ENCODE results near the gene FMO3.

The FMO3 gene

GRCh38 chr1:171122299-171122698 lies 31.6 kb downstream of the FMO3 start:
- no peak overlapping the region for H3K27ac ChIP-seq (ENCODE audit: low read depth, low read length)
- no peak overlapping the region for H3K4me3 ChIP-seq (ENCODE audit: low read depth, low read length)
- H3K9me3 ChIP-seq (ENCODE audit: insufficient read depth, low read depth, low read length): no peaks in the 10 kb centered on the region
- H2BK120ac ChIP-seq (ENCODE audit: insufficient read depth, low read length, poor library complexity): no peak overlapping the region
- H3K4me2 ChIP-seq (ENCODE audit: low read length): no peak overlapping the region
- no peak overlapping the region for H2AFZ ChIP-seq (ENCODE audit: insufficient read depth, low read length, poor library complexity)
- H2AK5ac ChIP-seq (ENCODE audit: low read length): no peak overlapping the region
- DNase-seq: no peak
- no peak overlapping the region for H3K14ac ChIP-seq (ENCODE audit: low read length)
- H3K23ac ChIP-seq (ENCODE audit: low read length): no peak overlapping the region
- no peaks in the 10 kb centered on the region for H3K4me1 ChIP-seq (ENCODE audit: control insufficient read depth in 1 of 2, insufficient read depth in 2 of 2, low read length in 2 of 2)
- H3K18ac ChIP-seq (ENCODE audit: low read length): no peak overlapping the region
- no peaks in the 10 kb centered on the region for H3K79me1 ChIP-seq (ENCODE audit: low read length)
- no peak overlapping the region for H4K8ac ChIP-seq (ENCODE audit: low read depth, low read length)
- no peak overlapping the region for H2BK12ac ChIP-seq (ENCODE audit: low read length)
- no peak overlapping the region for H4K91ac ChIP-seq (ENCODE audit: low read depth, low read length)
- no peaks in the 10 kb centered on the region for H3K27me3 ChIP-seq (ENCODE audit: insufficient read depth, low read length)
- no peak overlapping the region for H4K12ac ChIP-seq (ENCODE audit: low read depth, low read length)
- H3K4ac ChIP-seq (ENCODE audit: low read depth, low read length): no peak overlapping the region
- no peak overlapping the region for H2BK5ac ChIP-seq (ENCODE audit: low read depth, low read length, poor library complexity)
- no peak overlapping the region for H3K9ac ChIP-seq (ENCODE audit: low read length)
- H3K79me2 ChIP-seq (ENCODE audit: control insufficient read depth, insufficient read depth, low read length, poor library complexity): no peaks in the 10 kb centered on the region
- H3K36me3 ChIP-seq (ENCODE audit: control insufficient read depth in 1 of 2, insufficient read depth in 2 of 2, low read length in 2 of 2): no peaks in the 10 kb centered on the region

- Histone ChIP-seq H3K9ac (ENCODE audit: low read length) (no peak overlapping the region), H3K4me1 (ENCODE audit: control insufficient read depth in 1 of 2, insufficient read depth in 2 of 2, low read length in 2 of 2) (no peaks in the 10 kb centered on the region), H4K91ac (ENCODE audit: low read depth, low read length) (no peak overlapping the region), H4K12ac (ENCODE audit: low read depth, low read length) (no peak overlapping the region), H3K27ac (ENCODE audit: low read depth, low read length) (no peak overlapping the region), H3K79me1 (ENCODE audit: low read length) (no peaks in the 10 kb centered on the region), H3K4me3 (ENCODE audit: low read depth, low read length) (no peak overlapping the region), H3K18ac (ENCODE audit: low read length) (no peak overlapping the region), H3K4ac (ENCODE audit: low read depth, low read length) (no peak overlapping the region), H3K23ac (ENCODE audit: low read length) (no peak overlapping the region), H2BK120ac (ENCODE audit: insufficient read depth, low read length, poor library complexity) (no peak overlapping the region), H3K9me3 (ENCODE audit: insufficient read depth, low read depth, low read length) (no peaks in the 10 kb centered on the region), H4K8ac (ENCODE audit: low read depth, low read length) (no peak overlapping the region), H2BK12ac (ENCODE audit: low read length) (no peak overlapping the region), H3K14ac (ENCODE audit: low read length) (no peak overlapping the region), H3K36me3 (ENCODE audit: control insufficient read depth in 1 of 2, insufficient read depth in 2 of 2, low read length in 2 of 2) (no peaks in the 10 kb centered on the region), H3K27me3 (ENCODE audit: insufficient read depth, low read length) (no peaks in the 10 kb centered on the region), H3K4me2 (ENCODE audit: low read length) (no peak overlapping the region), H3K79me2 (ENCODE audit: control insufficient read depth, insufficient read depth, low read length, poor library complexity) (no peaks in the 10 kb centered on the region), H2AK5ac (ENCODE audit: low read length) (no peak overlapping the region), H2BK5ac (ENCODE audit: low read depth, low read length, poor library complexity) (no peak overlapping the region), H2AFZ (ENCODE audit: insufficient read depth, low read length, poor library complexity) (no peak overlapping the region)
- no peak for DNase-seq
Observed at GRCh38 chr1:171122893-171123292, 32.2 kb downstream of the FMO3 start.

- no peaks in the 10 kb centered on the region for H3K27me3 ChIP-seq (ENCODE audit: insufficient read depth, low read length)
- WGBS (ENCODE audit: extremely low coverage, insufficient coverage, insufficient read length): no CpG with 5 or more reads among the region's 4 CpGs
- no peaks in the 10 kb centered on the region for H3K4me1 ChIP-seq (ENCODE audit: control insufficient read depth in 1 of 2, insufficient read depth in 2 of 2, low read length in 2 of 2)
- H3K18ac ChIP-seq (ENCODE audit: low read length): no peak overlapping the region
- no peak overlapping the region for H2BK120ac ChIP-seq (ENCODE audit: insufficient read depth, low read length, poor library complexity)
- H3K4me3 ChIP-seq (ENCODE audit: low read depth, low read length): no peak overlapping the region
- H4K91ac ChIP-seq (ENCODE audit: low read depth, low read length): no peak overlapping the region
- H2BK5ac ChIP-seq (ENCODE audit: low read depth, low read length, poor library complexity): no peak overlapping the region
- no peaks in the 10 kb centered on the region for H3K79me1 ChIP-seq (ENCODE audit: low read length)
- no peak overlapping the region for H3K23ac ChIP-seq (ENCODE audit: low read length)
- no peak for DNase-seq
- H2BK12ac ChIP-seq (ENCODE audit: low read length): no peak overlapping the region
- H4K8ac ChIP-seq (ENCODE audit: low read depth, low read length): no peak overlapping the region
- no peak overlapping the region for H2AK5ac ChIP-seq (ENCODE audit: low read length)
- no peak overlapping the region for H3K27ac ChIP-seq (ENCODE audit: low read depth, low read length)
- no peaks in the 10 kb centered on the region for H3K79me2 ChIP-seq (ENCODE audit: control insufficient read depth, insufficient read depth, low read length, poor library complexity)
- peak overlapping the region; percentile 8 for H3K9ac ChIP-seq (ENCODE audit: low read length)
- H4K12ac ChIP-seq (ENCODE audit: low read depth, low read length): no peak overlapping the region
- no peak overlapping the region for H3K4ac ChIP-seq (ENCODE audit: low read depth, low read length)
- no peak overlapping the region for H2AFZ ChIP-seq (ENCODE audit: insufficient read depth, low read length, poor library complexity)
- H3K9me3 ChIP-seq (ENCODE audit: insufficient read depth, low read depth, low read length): no peaks in the 10 kb centered on the region
- H3K4me2 ChIP-seq (ENCODE audit: low read length): no peak overlapping the region
- H3K14ac ChIP-seq (ENCODE audit: low read length): no peak overlapping the region
- no peaks in the 10 kb centered on the region for H3K36me3 ChIP-seq (ENCODE audit: control insufficient read depth in 1 of 2, insufficient read depth in 2 of 2, low read length in 2 of 2)
Observed at GRCh38 chr1:171126504-171126903, 35.8 kb downstream of the FMO3 start.

GRCh38 chr1:171127099-171127498 lies 36.4 kb downstream of the FMO3 start:
- no peak overlapping the region for H3K18ac ChIP-seq (ENCODE audit: low read length)
- no peak overlapping the region for H3K9ac ChIP-seq (ENCODE audit: low read length)
- no peaks in the 10 kb centered on the region for H3K9me3 ChIP-seq (ENCODE audit: insufficient read depth, low read depth, low read length)
- H2AFZ ChIP-seq (ENCODE audit: insufficient read depth, low read length, poor library complexity): no peak overlapping the region
- no CpG with 5 or more reads among the region's 1 CpG for WGBS (ENCODE audit: extremely low coverage, insufficient coverage, insufficient read length)
- H3K4ac ChIP-seq (ENCODE audit: low read depth, low read length): no peak overlapping the region
- H3K23ac ChIP-seq (ENCODE audit: low read length): no peak overlapping the region
- H4K91ac ChIP-seq (ENCODE audit: low read depth, low read length): no peak overlapping the region
- no peak for DNase-seq
- H2AK5ac ChIP-seq (ENCODE audit: low read length): no peak overlapping the region
- no peak overlapping the region for H3K14ac ChIP-seq (ENCODE audit: low read length)
- no peaks in the 10 kb centered on the region for H3K79me1 ChIP-seq (ENCODE audit: low read length)
- no peak overlapping the region for H2BK12ac ChIP-seq (ENCODE audit: low read length)
- no peaks in the 10 kb centered on the region for H3K4me1 ChIP-seq (ENCODE audit: control insufficient read depth in 1 of 2, insufficient read depth in 2 of 2, low read length in 2 of 2)
- H3K27me3 ChIP-seq (ENCODE audit: insufficient read depth, low read length): no peaks in the 10 kb centered on the region
- H2BK5ac ChIP-seq (ENCODE audit: low read depth, low read length, poor library complexity): no peak overlapping the region
- no peak overlapping the region for H3K4me3 ChIP-seq (ENCODE audit: low read depth, low read length)
- no peak overlapping the region for H4K8ac ChIP-seq (ENCODE audit: low read depth, low read length)
- H4K12ac ChIP-seq (ENCODE audit: low read depth, low read length): no peak overlapping the region
- no peaks in the 10 kb centered on the region for H3K36me3 ChIP-seq (ENCODE audit: control insufficient read depth in 1 of 2, insufficient read depth in 2 of 2, low read length in 2 of 2)
- H3K27ac ChIP-seq (ENCODE audit: low read depth, low read length): no peak overlapping the region
- H2BK120ac ChIP-seq (ENCODE audit: insufficient read depth, low read length, poor library complexity): no peak overlapping the region
- H3K4me2 ChIP-seq (ENCODE audit: low read length): no peak overlapping the region
- no peaks in the 10 kb centered on the region for H3K79me2 ChIP-seq (ENCODE audit: control insufficient read depth, insufficient read depth, low read length, poor library complexity)

- Histone ChIP-seq H2BK12ac (ENCODE audit: low read length) (no peak overlapping the region), H3K4me3 (ENCODE audit: low read depth, low read length) (no peak overlapping the region), H2AFZ (ENCODE audit: insufficient read depth, low read length, poor library complexity) (no peak overlapping the region), H3K79me2 (ENCODE audit: control insufficient read depth, insufficient read depth, low read length, poor library complexity) (no peaks in the 10 kb centered on the region), H4K91ac (ENCODE audit: low read depth, low read length) (no peak overlapping the region), H3K4ac (ENCODE audit: low read depth, low read length) (no peak overlapping the region), H3K9me3 (ENCODE audit: insufficient read depth, low read depth, low read length) (no peaks in the 10 kb centered on the region), H4K12ac (ENCODE audit: low read depth, low read length) (no peak overlapping the region), H2BK5ac (ENCODE audit: low read depth, low read length, poor library complexity) (no peak overlapping the region), H3K14ac (ENCODE audit: low read length) (no peak overlapping the region), H3K27me3 (ENCODE audit: insufficient read depth, low read length) (no peaks in the 10 kb centered on the region), H2BK120ac (ENCODE audit: insufficient read depth, low read length, poor library complexity) (no peak overlapping the region), H3K23ac (ENCODE audit: low read length) (no peak overlapping the region), H3K4me2 (ENCODE audit: low read length) (no peak overlapping the region), H3K9ac (ENCODE audit: low read length) (no peak overlapping the region), H3K79me1 (ENCODE audit: low read length) (no peaks in the 10 kb centered on the region), H3K4me1 (ENCODE audit: control insufficient read depth in 1 of 2, insufficient read depth in 2 of 2, low read length in 2 of 2) (no peaks in the 10 kb centered on the region), H2AK5ac (ENCODE audit: low read length) (no peak overlapping the region), H3K36me3 (ENCODE audit: control insufficient read depth in 1 of 2, insufficient read depth in 2 of 2, low read length in 2 of 2) (no peaks in the 10 kb centered on the region), H3K27ac (ENCODE audit: low read depth, low read length) (no peak overlapping the region), H4K8ac (ENCODE audit: low read depth, low read length) (no peak overlapping the region), H3K18ac (ENCODE audit: low read length) (no peak overlapping the region)
- WGBS (ENCODE audit: extremely low coverage, insufficient coverage, insufficient read length): no CpG with 5 or more reads among the region's 2 CpGs
- peak in 1 of 2 donors; percentile 75 for DNase-seq
Observed at GRCh38 chr1:171127501-171127900, 36.8 kb downstream of the FMO3 start.
